MV-4-11 (cell line): ENCODE results near the gene PARD3.
"Not testable (repeated sequence)": the region's sequence is repeated elsewhere in the genome, so short reads cannot be mapped to it uniquely, and the experiment has no call there.

Source experiments
- DNase-seq: peaks from one replicate; lab custom pipeline; 2025; lab: John Stamatoyannopoulos, UW

PARD3 gene

GRCh38 chr10:34648919-34649318 is 166.2 kb downstream of the PARD3 start:
- no peak for DNase-seq

- no peak for DNase-seq
Observed at GRCh38 chr10:34647875-34648865, 166.9 kb downstream of the PARD3 start.

- no peak for DNase-seq
Observed at GRCh38 chr10:34647160-34647559, 167.9 kb downstream of the PARD3 start.

- DNase-seq: no peak
Observed at GRCh38 chr10:34646331-34646730, 168.8 kb downstream of the PARD3 start.

GRCh38 chr10:34644815-34645214 is 170.3 kb downstream of the PARD3 start:
- not testable (repeated sequence) for DNase-seq

DNA sequence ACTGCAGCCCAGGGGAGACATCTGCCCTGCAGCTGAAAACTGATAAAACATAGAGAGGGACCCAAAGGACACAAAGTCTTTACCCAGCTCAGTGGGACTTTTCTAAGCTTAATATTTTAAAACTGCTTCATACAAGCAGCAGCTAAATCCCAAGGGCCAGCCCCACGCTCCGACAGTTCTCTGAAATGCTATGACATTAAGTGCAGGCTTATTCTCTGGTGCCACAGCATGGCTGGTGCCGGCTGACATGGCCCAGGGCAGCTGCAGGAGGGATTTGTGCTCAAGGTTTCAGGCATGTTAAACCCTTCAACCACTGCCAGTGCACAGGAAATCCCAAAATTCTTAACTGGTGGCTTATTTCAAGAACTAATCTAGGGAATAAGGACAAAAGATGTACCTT is 170.9 kb downstream of the PARD3 start:
- no peak for DNase-seq

DNA sequence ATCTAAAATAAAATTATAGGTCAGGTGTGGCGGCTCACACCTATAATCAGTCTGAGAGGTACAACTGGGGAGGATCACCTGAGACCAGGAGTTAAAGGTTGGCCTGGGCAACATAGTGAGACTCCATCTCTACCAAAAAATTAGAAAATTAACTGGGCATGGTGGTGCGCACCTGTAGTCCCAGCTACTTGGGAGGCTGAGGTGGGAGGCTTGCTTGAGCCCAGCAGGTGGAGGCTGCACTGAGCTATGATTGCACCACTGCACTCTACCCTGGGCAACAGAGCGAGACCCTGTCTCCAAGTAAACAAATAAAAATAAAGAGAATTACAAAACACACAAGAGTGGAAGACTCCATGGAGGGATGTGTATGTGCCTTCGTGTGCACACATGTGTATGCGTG is 171.5 kb downstream of the PARD3 start:
- no peak for DNase-seq

GRCh38 chr10:34641913-34642558 is 173.1 kb downstream of the PARD3 start:
- DNase-seq: no peak

DNA sequence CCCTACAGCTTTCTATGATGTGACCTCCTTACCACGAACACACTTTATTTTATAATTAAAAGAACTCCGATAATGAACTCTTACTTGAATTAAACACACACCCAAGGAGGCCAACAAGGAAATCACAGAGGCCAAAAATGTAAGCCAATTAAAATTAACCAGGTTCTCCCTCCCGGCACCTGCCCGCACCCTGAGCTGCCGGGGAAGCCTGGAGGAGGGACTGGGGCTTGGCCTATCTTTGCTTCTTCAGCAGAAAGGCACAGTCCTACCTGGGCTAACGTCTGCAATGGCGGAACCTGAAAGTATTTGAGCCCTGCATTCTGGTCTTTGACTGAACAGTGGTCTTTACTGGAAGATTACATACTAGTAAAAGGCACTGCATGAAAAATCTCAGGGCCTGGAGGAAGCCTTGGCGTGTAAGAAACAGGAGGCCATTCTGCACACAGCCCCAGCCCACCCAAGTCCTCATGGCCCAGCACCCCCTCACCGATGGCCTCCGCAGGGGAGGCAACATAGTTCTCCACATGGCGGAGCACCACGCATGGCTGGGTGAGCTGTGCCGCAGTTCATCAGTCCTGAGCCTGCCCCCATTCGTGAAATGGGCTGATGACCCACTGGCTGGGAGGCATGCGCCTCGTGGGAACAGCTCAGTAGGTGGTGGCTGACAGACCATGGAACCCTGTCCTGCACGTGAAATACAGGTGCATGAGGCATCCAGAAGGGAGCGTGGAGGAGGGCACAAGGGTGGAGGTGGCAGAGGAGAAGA is 173.8 kb downstream of the PARD3 start:
- DNase-seq: no peak

GRCh38 chr10:34638406-34639054 is 176.6 kb downstream of the PARD3 start:
- peak; percentile 58 for DNase-seq

GRCh38 chr10:34637418-34637911 is 177.6 kb downstream of the PARD3 start:
- DNase-seq: peak; percentile 12

GRCh38 chr10:34635111-34635510 is 180.0 kb downstream of the PARD3 start:
- DNase-seq: no peak

- no peak for DNase-seq
Observed at GRCh38 chr10:34633374-34633773, 181.7 kb downstream of the PARD3 start.

DNA sequence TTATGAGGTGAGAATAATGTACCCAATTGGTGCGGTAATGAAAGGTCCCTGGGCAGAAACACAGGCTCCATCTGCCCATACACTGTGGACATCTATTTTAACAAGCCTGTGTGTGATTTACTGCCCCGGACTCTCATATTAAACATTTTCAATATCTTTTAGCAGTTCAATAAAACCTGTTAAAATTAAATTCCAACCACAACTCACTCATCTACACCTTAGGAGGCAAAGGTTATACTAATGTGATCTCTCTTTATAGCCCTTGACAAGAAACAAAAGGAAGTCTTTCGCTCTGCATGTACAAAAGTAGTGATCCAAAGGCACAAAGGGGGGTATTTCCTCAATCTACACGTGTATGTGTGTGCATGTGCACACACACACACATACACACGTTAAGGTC is 186.0 kb downstream of the PARD3 start:
- DNase-seq: no peak

DNA sequence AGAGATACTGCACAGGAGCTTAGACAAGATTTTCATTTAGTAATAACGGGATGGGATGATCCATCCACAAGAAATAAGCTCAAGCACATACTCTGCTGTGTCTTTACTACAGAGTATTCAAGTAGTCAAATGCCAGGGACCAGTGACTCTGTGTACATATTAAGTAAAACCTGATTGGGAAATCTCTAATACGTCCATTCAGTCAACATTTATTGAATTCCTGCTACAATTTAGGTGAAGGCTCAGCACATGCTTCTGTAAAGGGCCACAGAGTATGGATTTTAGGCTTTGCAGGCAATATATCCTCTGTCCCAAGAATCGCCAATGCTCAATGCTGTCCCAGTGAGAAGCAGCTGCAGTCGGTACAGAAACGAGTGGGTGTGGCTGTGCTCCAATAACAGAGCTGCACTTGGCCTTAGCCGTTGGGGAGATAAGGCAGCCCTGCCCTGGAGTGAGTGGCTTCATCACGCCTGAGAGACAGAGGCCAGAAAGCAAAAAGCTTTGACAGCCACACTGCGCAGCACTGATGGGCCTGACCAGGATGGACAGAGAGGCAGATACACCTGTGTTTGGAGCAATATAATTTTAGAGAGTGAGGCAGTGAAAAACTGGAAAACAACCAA is 186.8 kb downstream of the PARD3 start:
- no peak for DNase-seq

DNA sequence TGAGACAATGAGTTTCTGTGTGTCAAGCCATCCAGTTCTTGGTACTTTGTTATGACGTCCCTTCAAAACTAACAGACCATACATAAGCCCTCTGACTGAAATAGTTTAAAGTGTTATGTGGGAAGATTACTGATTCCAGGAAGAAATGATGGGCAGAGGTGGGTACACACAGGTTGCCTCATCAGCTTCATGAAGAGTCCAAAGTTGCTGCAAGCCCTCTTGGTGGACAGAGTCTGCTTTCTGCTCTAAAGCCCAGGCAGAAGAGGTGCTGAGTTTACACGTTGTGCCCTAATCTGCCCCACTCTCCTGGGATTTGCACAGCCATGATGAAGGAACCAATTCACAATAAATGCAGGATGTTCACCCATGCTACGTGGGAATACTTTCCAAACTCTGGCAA is 187.4 kb downstream of the PARD3 start:
- no peak for DNase-seq

- DNase-seq: peak; percentile 44
Observed at GRCh38 chr10:34627331-34627730, 187.8 kb downstream of the PARD3 start.

DNA sequence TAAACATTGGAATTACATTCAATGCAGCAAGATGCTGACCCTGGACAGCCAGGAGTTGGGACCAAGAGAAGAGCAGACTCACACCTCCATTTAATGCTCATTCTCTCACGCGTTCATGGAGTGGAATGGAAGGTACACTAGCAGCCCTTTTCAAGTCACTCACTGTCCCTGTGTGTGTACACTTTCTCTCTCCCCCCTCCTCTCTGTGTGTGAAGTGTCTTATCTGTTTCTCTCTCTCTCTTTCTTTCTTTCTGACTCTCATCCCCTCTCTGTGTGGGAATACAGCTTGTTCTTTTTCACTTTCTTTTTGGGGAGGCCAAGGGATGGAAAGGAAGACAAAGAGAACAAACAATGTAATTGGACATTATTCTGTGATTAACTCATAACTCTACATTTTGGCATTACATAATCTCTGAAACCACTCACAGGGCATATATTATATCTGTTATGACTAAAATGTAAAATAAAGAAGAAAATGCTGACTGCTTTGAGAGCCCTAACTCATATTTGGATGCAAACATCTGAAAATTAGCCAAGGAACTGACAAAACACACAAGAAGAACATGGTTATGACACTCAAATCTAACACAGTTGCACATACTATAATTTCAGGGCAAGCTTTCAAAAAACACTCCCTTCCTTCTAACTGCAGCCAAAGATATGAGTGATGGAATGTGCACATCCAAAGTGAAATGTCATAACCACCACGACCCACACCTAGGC is 188.8 kb downstream of the PARD3 start:
- no peak for DNase-seq

DNA sequence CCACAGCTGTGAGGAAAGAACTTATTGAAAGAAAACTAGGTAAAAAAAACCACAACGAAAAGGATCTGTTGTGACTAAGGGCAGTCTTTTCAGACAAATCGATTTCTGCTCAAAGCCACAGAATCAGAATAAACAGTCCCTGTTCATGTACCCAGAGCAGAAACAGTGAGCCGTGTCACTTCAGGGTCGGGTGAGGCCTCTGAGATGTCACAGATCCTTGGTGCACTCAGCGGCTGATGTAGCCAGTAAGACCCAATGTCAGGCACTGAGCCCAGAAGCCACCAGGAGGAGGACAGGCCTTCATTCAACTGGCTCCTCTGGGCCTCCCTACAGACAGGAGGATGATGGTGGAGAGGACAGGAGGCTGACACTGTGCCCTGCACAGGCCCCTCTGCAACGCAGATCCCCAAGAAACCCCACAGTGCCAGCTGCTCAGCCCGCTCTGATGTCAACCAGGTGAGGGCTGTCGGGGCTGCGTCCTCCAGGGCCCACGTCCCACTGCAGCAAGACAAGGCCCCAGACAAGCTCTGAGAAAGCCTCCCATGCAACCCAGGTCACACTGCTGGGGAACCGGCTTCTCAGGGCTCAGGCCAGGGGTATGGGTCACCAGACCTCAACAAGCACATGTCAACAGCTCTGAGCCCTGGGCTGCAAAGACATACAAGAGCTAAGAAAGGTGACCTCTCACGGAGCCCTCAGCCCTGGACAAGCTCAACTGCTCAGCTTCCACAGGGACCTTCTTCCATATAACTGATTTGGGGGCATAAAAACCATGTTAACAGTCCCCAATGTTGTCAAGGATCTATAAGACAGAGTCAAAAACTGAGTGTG is 190.6 kb downstream of the PARD3 start:
- DNase-seq: no peak

DNA sequence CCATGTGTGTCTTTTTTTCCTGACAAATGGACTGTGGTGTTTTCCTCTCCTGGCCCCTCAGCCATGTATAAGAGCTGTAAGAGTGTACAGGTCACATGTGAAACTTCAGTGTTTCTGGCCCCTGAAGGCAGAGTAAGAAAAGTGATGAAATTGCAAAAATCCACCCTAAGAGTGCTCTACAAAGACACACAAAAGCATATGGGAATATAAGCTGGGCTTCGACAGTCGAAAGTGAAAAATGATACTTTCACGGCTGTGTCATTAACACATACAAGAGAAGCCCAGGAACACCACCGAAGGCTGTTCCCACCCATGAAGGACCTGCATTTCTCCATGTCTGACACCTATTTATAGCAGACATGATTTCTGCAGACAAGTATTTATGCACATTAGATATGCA is 192.2 kb downstream of the PARD3 start:
- no peak for DNase-seq
